ENCODE measurements around the gene WBP11. TPM values are rescaled to one million over a fixed set of nuclear protein-coding genes. Genes with fewer than 3 reads are reported as not detected.

WBP11 gene
- total RNA-seq, 1 experiment from 2014 or later, result 108 TPM

GRCh38 chr12:14833336-14833735 lies 30.1 kb upstream of the WBP11 start:
- Histone ChIP-seq H4K91ac (ENCODE audit: insufficient read length, low read depth, low read length) (no peak overlapping the region), H3K23me2 (ENCODE audit: insufficient read length, low read depth, low read length, poor library complexity, severe bottlenecking) (no peaks in the 10 kb centered on the region), H3K4ac (ENCODE audit: low read depth, low read length) (no peak overlapping the region), H2AK5ac (ENCODE audit: insufficient read length, low read length) (no peak overlapping the region), H3K79me1 (ENCODE audit: insufficient read depth, low read depth, low read length, poor library complexity, severe bottlenecking) (no peaks in the 10 kb centered on the region), H2BK15ac (ENCODE audit: low read depth, low read length) (no peak overlapping the region), H2BK20ac (ENCODE audit: low read depth, low read length, poor library complexity, severe bottlenecking) (no peak overlapping the region), H3K9me3 (ENCODE audit: control insufficient read depth, low read depth, low read length) (no peaks in the 10 kb centered on the region), H2AFZ (ENCODE audit: low read length) (no peak overlapping the region), H3K56ac (ENCODE audit: insufficient read length, low read depth, low read length) (no peak overlapping the region), H3K4me2 (ENCODE audit: insufficient read depth, insufficient read length, low read length) (no peak overlapping the region), H3K27me3 (ENCODE audit: insufficient read depth, low read length) (no peaks in the 10 kb centered on the region), H3K79me2 (ENCODE audit: insufficient read depth, low read length) (no peaks in the 10 kb centered on the region; the same call in 1 of the 2 replicates), H2BK120ac (ENCODE audit: low read depth, low read length, poor library complexity, severe bottlenecking) (no peak overlapping the region), H4K20me1 (ENCODE audit: control insufficient read depth, insufficient read depth, insufficient read length) (no peaks in the 10 kb centered on the region), H3K14ac (ENCODE audit: insufficient read depth, low read length) (no peak overlapping the region), H3T11ph (ENCODE audit: low read length) (no peak overlapping the region), H3K23ac (ENCODE audit: insufficient read length, low read depth, low read length) (no peak overlapping the region), H2BK12ac (ENCODE audit: insufficient read length, low read depth, low read length) (no peak overlapping the region), H3K9ac (ENCODE audit: extremely low read depth, insufficient read length, low read length) (no peak overlapping the region), H4K8ac (replicated peaks; ENCODE audit: insufficient read length, low read depth, low read length) (no peak overlapping the region), H3K18ac (ENCODE audit: insufficient read length, low read depth, low read length) (no peak overlapping the region), H4K5ac (ENCODE audit: insufficient read length, low read depth, low read length) (no peak overlapping the region), H3K27ac (ENCODE audit: insufficient read length, low read depth, low read length) (no peak overlapping the region), H3K4me1 (ENCODE audit: insufficient read depth, low read length) (no peaks in the 10 kb centered on the region), H2BK5ac (ENCODE audit: insufficient read length, low read length) (no peak overlapping the region)
- Mint-ChIP-seq H3K9me3 (peaks cover 0 to 2% of the 10 kb centered on the region in 2 experiments; a peak in 1 of 5 replicates), H3K4me3 (no peak overlapping the region), H3K27me3 (ENCODE audit: low read depth) (no peaks in the 10 kb centered on the region), H3K27ac (no peak overlapping the region), H3K36me3 (ENCODE audit: insufficient read depth in 1 of 3, low read depth in 3 of 3) (no peaks in the 10 kb centered on the region), H3K4me1 (0 out of 4 replicates have a peak, but pooled peaks cover 0 to 3% of the 10 kb centered on the region in 2 experiments)
- WGBS (ENCODE audit: extremely low coverage, insufficient read length, low lambda C conversion rate), result no CpG with 5 or more reads among the region's 3 CpGs
- no peak for DNase-seq
- TF ChIP-seq CTCF (conservative IDR thresholded peaks at IDR 0.05), result no peak

All from H9 (cell line).